HEK293 (cell line): Measurements from ENCODE around the gene PRKG1.

ENCODE experiments used
- ELK4 ChIP-seq: IDR thresholded peaks from 2 replicates; pipeline ENCODE4 v1.6.1; 2011; ENCODE audit warnings: mild to moderate bottlenecking, low read depth, low read length, borderline replicate concordance
- KLF10 ChIP-seq: fragments of 450-650 bp; IDR thresholded peaks from 2 replicates; pipeline ENCODE4 v1.5.1; 2018; ENCODE audit warnings: missing biosample characterization, mild to moderate bottlenecking, missing genetic modification characterization
- ZNF274 ChIP-seq, 2 experiments: fragments of 200-500 bp in 1 of 2; fragments of 450-650 bp in 1 of 2; sonication (Bioruptor generic) in 1 of 2; formaldehyde crosslinking in 1 of 2; IDR thresholded peaks; 2 replicates each; pipeline versions ENCODE4 v1.5.1 to v1.6.1; 2014 to 2016; ENCODE audit warnings: borderline replicate concordance in 1 of 2, inconsistent platforms in 1 of 2, low read length in 1 of 2, missing biosample characterization in 1 of 2, missing genetic modification characterization in 1 of 2
- ZNF362 ChIP-seq: fragments of 450-650 bp; formaldehyde crosslinking; IDR thresholded peaks from 2 replicates; pipeline ENCODE4 v1.5.1; 2016; ENCODE audit warnings: missing biosample characterization, missing genetic modification characterization
- ZNF600 ChIP-seq: fragments of 450-650 bp; formaldehyde crosslinking; IDR thresholded peaks from 2 replicates; pipeline ENCODE4 v1.5.1; 2016; ENCODE audit warnings: missing biosample characterization, missing genetic modification characterization
- ZNF670 ChIP-seq: fragments of 450-650 bp; formaldehyde crosslinking; IDR thresholded peaks from 2 replicates; pipeline ENCODE4 v1.5.1; 2016; ENCODE audit warnings: missing biosample characterization, missing genetic modification characterization, low read depth
- ZNF785 ChIP-seq: fragments of 450-650 bp; formaldehyde crosslinking; IDR thresholded peaks from 2 replicates; pipeline ENCODE4 v1.5.1; 2016; ENCODE audit warnings: missing biosample characterization, missing genetic modification characterization
- ZNF830 ChIP-seq: fragments of 450-650 bp; IDR thresholded peaks from 2 replicates; pipeline ENCODE4 v1.5.0; 2018; ENCODE audit warnings: missing biosample characterization, missing genetic modification characterization, low read depth, mild to moderate bottlenecking, moderate library complexity
- TF ChIP-seq, protein P1 (sequence below): fragments of 450-650 bp; formaldehyde crosslinking; IDR thresholded peaks from 2 replicates; pipeline ENCODE4 v1.5.1; 2016; ENCODE audit warnings: missing biosample characterization, missing genetic modification characterization

- TF ChIP-seq ZNF670 (tag by site-specific recombination) (no peak), ZNF274 (IDR thresholded peaks at IDR 0.05; ENCODE audit: low read length) (no peak), ZNF274 (tag by site-specific recombination; IDR thresholded peaks at IDR 0.05; ENCODE audit: borderline replicate concordance) (no peak), ZNF785 (tag by site-specific recombination) (no peak), ZNF362 (tag by site-specific recombination) (no peak), ELK4 (no peak), ZNF830 (tag by site-specific recombination) (no peak), KLF10 (tag by site-specific recombination) (no peak), ZNF600 (tag by site-specific recombination) (no peak)
- TF ChIP-seq, protein P1, sequence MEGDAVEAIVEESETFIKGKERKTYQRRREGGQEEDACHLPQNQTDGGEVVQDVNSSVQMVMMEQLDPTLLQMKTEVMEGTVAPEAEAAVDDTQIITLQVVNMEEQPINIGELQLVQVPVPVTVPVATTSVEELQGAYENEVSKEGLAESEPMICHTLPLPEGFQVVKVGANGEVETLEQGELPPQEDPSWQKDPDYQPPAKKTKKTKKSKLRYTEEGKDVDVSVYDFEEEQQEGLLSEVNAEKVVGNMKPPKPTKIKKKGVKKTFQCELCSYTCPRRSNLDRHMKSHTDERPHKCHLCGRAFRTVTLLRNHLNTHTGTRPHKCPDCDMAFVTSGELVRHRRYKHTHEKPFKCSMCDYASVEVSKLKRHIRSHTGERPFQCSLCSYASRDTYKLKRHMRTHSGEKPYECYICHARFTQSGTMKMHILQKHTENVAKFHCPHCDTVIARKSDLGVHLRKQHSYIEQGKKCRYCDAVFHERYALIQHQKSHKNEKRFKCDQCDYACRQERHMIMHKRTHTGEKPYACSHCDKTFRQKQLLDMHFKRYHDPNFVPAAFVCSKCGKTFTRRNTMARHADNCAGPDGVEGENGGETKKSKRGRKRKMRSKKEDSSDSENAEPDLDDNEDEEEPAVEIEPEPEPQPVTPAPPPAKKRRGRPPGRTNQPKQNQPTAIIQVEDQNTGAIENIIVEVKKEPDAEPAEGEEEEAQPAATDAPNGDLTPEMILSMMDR: no peak
Observed at GRCh38 chr10:52185256-52185655, 1111.0 kb downstream of the PRKG1 start.
